CD8-positive, alpha-beta memory T cell (primary cell): ENCODE results near the gene C1QTNF9B. TPM values are rescaled to one million over a fixed set of nuclear protein-coding genes. Genes with fewer than 3 reads are reported as not detected.

Experiments used
- CTCF ChIA-PET: fragments of 350-600 bp; sonication (Branson Sonifier 250); formaldehyde crosslinking; loops from one replicate; lab custom pipeline; 2021; ENCODE audit warnings: antibody characterized with exemption; lab: Charles Lee
- POLR2A ChIA-PET: fragments of 350-600 bp; sonication (Branson Sonifier 250); formaldehyde crosslinking; loops from one replicate; lab custom pipeline; 2021; ENCODE audit warnings: antibody characterized with exemption; lab: Charles Lee
- DNase-seq, 5 donors: peaks; one replicate each; pipeline versions ENCODE4 v3.0.0 to v3.0.0-alpha.2; 2020 to 2022; ENCODE audit warnings: mixed read lengths in 1 of 5
- H3K27ac ChIP-seq: one replicate; pipeline ENCODE4 v1.7.0; 2013; ENCODE audit warnings: low read depth, mild to moderate bottlenecking, low read length, moderate library complexity
- H3K27me3 ChIP-seq: 2 replicates; pipeline ENCODE4 v1.7.0; 2013; ENCODE audit warnings: low read length, mild to moderate bottlenecking; ENCODE audit not compliant: insufficient read depth, poor library complexity, severe bottlenecking
- H3K36me3 ChIP-seq: 2 replicates; pipeline ENCODE4 v1.7.0; 2013; ENCODE audit warnings: mild to moderate bottlenecking, low read length, moderate library complexity; ENCODE audit not compliant: insufficient read depth
- H3K4me1 ChIP-seq: 2 replicates; pipeline ENCODE4 v1.7.0; 2013; ENCODE audit warnings: mild to moderate bottlenecking, low read length, moderate library complexity; ENCODE audit not compliant: insufficient read depth
- H3K4me3 ChIP-seq: 2 replicates; pipeline ENCODE4 v1.7.0; 2013; ENCODE audit warnings: mild to moderate bottlenecking, low read length
- H3K9me3 ChIP-seq: 2 replicates; pipeline ENCODE4 v1.7.0; 2013; ENCODE audit warnings: mild to moderate bottlenecking, low read length
- H3K27ac Mint-ChIP-seq, 8 donors: one replicate each; pipeline ENCODE4 v1.8.0; 2020 to 2021; ENCODE audit warnings: mixed read lengths in 8 of 8, mild to moderate bottlenecking in 6 of 8, inconsistent platforms in 3 of 8, moderate library complexity in 3 of 8
- H3K27me3 Mint-ChIP-seq, 2 donors: one replicate each; pipeline ENCODE4 v1.8.0; 2020 to 2021; ENCODE audit warnings: mixed read lengths in 2 of 2, mild to moderate bottlenecking in 1 of 2, moderate library complexity in 1 of 2
- H3K36me3 Mint-ChIP-seq, 3 donors: one replicate each; pipeline ENCODE4 v1.8.0; 2020 to 2021; ENCODE audit warnings: mixed read lengths in 3 of 3, inconsistent platforms in 1 of 3, mild to moderate bottlenecking in 1 of 3
- H3K4me1 Mint-ChIP-seq, 3 donors: one replicate each; pipeline ENCODE4 v1.8.0; 2020 to 2021; ENCODE audit warnings: mixed read lengths in 3 of 3, inconsistent platforms in 1 of 3, mild to moderate bottlenecking in 1 of 3
- H3K4me3 Mint-ChIP-seq, 7 donors: one replicate each; pipeline ENCODE4 v1.8.0; 2020 to 2021; ENCODE audit warnings: mixed read lengths in 7 of 7, mild to moderate bottlenecking in 6 of 7, moderate library complexity in 4 of 7, inconsistent platforms in 2 of 7
- H3K9me3 Mint-ChIP-seq, 5 donors: one replicate each; pipeline ENCODE4 v1.8.0; 2020 to 2022; ENCODE audit warnings: mixed read lengths in 5 of 5, mild to moderate bottlenecking in 3 of 5, moderate library complexity in 2 of 5, inconsistent platforms in 1 of 5
- polyA plus RNA-seq: library from polyadenylated mRNA; unstranded; fragments of 300-500 nt; fragmentation: Illumina TruSeq; gene quantifications from one replicate; pipeline ENCODE4 v1.2.3, GENCODE V29; 2021
- total RNA-seq, 2 experiments: library from RNA; stranded (reverse); gene quantifications; one replicate each; pipeline ENCODE4 v1.2.3, GENCODE V29; 2021

Gene C1QTNF9B
- total and polyA plus RNA-seq, 3 experiments from 2014 or later: not detected

- H3K4me1 ChIP-seq: no peaks in the 10 kb centered on the region
- DNase-seq: no peak
- Mint-ChIP-seq H3K4me1 (no peaks in the 10 kb centered on the region), H3K36me3 (peaks cover 6 to 46% (median 19%) of the 10 kb centered on the region in 3 donors), H3K4me3 (no peak overlapping the region), H3K27ac (peak overlapping the region in 1 of 8 donors; percentile 32), H3K27me3 (no peaks in the 10 kb centered on the region), H3K9me3 (no peaks in the 10 kb centered on the region)
- no peaks in the 10 kb centered on the region for H3K27me3 ChIP-seq
- CTCF ChIA-PET: no interaction called here
- H3K36me3 ChIP-seq: peaks cover 6% of the 10 kb centered on the region
- no peak overlapping the region for H3K27ac ChIP-seq
- H3K9me3 ChIP-seq: no peaks in the 10 kb centered on the region
- no peak overlapping the region for H3K4me3 ChIP-seq
- POLR2A ChIA-PET: no interaction called here
Observed at GRCh38 chr13:23876265-23876664, 21.0 kb downstream of the C1QTNF9B start.

- Histone ChIP-seq H3K27ac (no peak overlapping the region), H3K4me1 (no peaks in the 10 kb centered on the region), H3K27me3 (no peaks in the 10 kb centered on the region), H3K4me3 (no peak overlapping the region), H3K9me3 (no peaks in the 10 kb centered on the region), H3K36me3 (no peaks in the 10 kb centered on the region)
- DNase-seq: peak in 1 of 5 donors; percentile 21
- no peaks in the 10 kb centered on the region for H3K4me1 Mint-ChIP-seq
- H3K27ac Mint-ChIP-seq: no peak overlapping the region
- no peaks in the 10 kb centered on the region for H3K27me3 Mint-ChIP-seq
- H3K36me3 Mint-ChIP-seq: peaks cover 0 to 27% (median 9%) of the 10 kb centered on the region in 3 donors
- ChIA-PET CTCF (no interaction called here), POLR2A (no interaction called here)
- no peak overlapping the region for H3K4me3 Mint-ChIP-seq
- no peaks in the 10 kb centered on the region for H3K9me3 Mint-ChIP-seq
Observed at GRCh38 chr13:23871616-23872220, 25.6 kb downstream of the C1QTNF9B start.

GRCh38 chr13:23870356-23871140 lies 26.8 kb downstream of the C1QTNF9B start:
- H3K4me1 Mint-ChIP-seq: no peaks in the 10 kb centered on the region
- H3K4me3 Mint-ChIP-seq: no peak overlapping the region
- H3K27me3 ChIP-seq: no peaks in the 10 kb centered on the region
- H3K4me3 ChIP-seq: no peak overlapping the region
- no peaks in the 10 kb centered on the region for H3K9me3 ChIP-seq
- CTCF ChIA-PET: no interaction called here
- no peaks in the 10 kb centered on the region for H3K36me3 ChIP-seq
- DNase-seq: no peak
- no peaks in the 10 kb centered on the region for H3K27me3 Mint-ChIP-seq
- POLR2A ChIA-PET: no interaction called here
- H3K4me1 ChIP-seq: no peaks in the 10 kb centered on the region
- peaks cover 6 to 24% (median 6%) of the 10 kb centered on the region in 3 donors for H3K36me3 Mint-ChIP-seq
- H3K27ac Mint-ChIP-seq: no peak overlapping the region
- H3K9me3 Mint-ChIP-seq: no peaks in the 10 kb centered on the region
- H3K27ac ChIP-seq: no peak overlapping the region

GRCh38 chr13:23868521-23868920 lies 28.8 kb downstream of the C1QTNF9B start:
- Mint-ChIP-seq H3K27me3 (no peaks in the 10 kb centered on the region), H3K4me3 (no peak overlapping the region), H3K4me1 (no peaks in the 10 kb centered on the region), H3K9me3 (no peaks in the 10 kb centered on the region), H3K27ac (no peak overlapping the region), H3K36me3 (peaks cover 6 to 23% (median 6%) of the 10 kb centered on the region in 3 donors)
- Histone ChIP-seq H3K4me3 (no peak overlapping the region), H3K9me3 (no peaks in the 10 kb centered on the region), H3K4me1 (no peaks in the 10 kb centered on the region), H3K27ac (no peak overlapping the region), H3K36me3 (no peaks in the 10 kb centered on the region), H3K27me3 (no peaks in the 10 kb centered on the region)
- ChIA-PET POLR2A (no interaction called here), CTCF (interaction anchor here (1.4 kb wide), 1 partner anchor 402 kb away, joined by 5 read pairs; no protein-coding TSS in a partner anchor)
- DNase-seq: no peak

- Histone ChIP-seq H3K36me3 (no peaks in the 10 kb centered on the region), H3K27ac (no peak overlapping the region), H3K9me3 (no peaks in the 10 kb centered on the region), H3K4me1 (no peaks in the 10 kb centered on the region), H3K4me3 (no peak overlapping the region), H3K27me3 (no peaks in the 10 kb centered on the region)
- no peak overlapping the region for H3K4me3 Mint-ChIP-seq
- peaks cover 5 to 16% (median 6%) of the 10 kb centered on the region in 3 donors for H3K36me3 Mint-ChIP-seq
- CTCF ChIA-PET: no interaction called here
- POLR2A ChIA-PET: no interaction called here
- H3K9me3 Mint-ChIP-seq: no peaks in the 10 kb centered on the region
- no peaks in the 10 kb centered on the region for H3K4me1 Mint-ChIP-seq
- H3K27me3 Mint-ChIP-seq: no peaks in the 10 kb centered on the region
- no peak overlapping the region for H3K27ac Mint-ChIP-seq
- no peak for DNase-seq
Observed at GRCh38 chr13:23867027-23867491, 30.2 kb downstream of the C1QTNF9B start.

GRCh38 chr13:23866420-23867026 lies 30.8 kb downstream of the C1QTNF9B start:
- Mint-ChIP-seq H3K4me3 (no peak overlapping the region), H3K36me3 (peaks cover 6 to 21% (median 7%) of the 10 kb centered on the region in 3 donors), H3K4me1 (no peaks in the 10 kb centered on the region), H3K9me3 (no peaks in the 10 kb centered on the region), H3K27ac (no peak overlapping the region), H3K27me3 (no peaks in the 10 kb centered on the region)
- POLR2A ChIA-PET: no interaction called here
- Histone ChIP-seq H3K27ac (no peak overlapping the region), H3K36me3 (no peaks in the 10 kb centered on the region), H3K4me3 (no peak overlapping the region), H3K27me3 (no peaks in the 10 kb centered on the region), H3K4me1 (no peaks in the 10 kb centered on the region), H3K9me3 (no peaks in the 10 kb centered on the region)
- CTCF ChIA-PET: no interaction called here
- no peak for DNase-seq

- H3K9me3 Mint-ChIP-seq: no peaks in the 10 kb centered on the region
- Histone ChIP-seq H3K36me3 (no peaks in the 10 kb centered on the region), H3K27ac (no peak overlapping the region), H3K27me3 (no peaks in the 10 kb centered on the region), H3K4me1 (no peaks in the 10 kb centered on the region), H3K4me3 (no peak overlapping the region), H3K9me3 (no peaks in the 10 kb centered on the region)
- peaks cover 6 to 26% (median 8%) of the 10 kb centered on the region in 3 donors for H3K36me3 Mint-ChIP-seq
- no peak for DNase-seq
- H3K4me3 Mint-ChIP-seq: no peak overlapping the region
- H3K27ac Mint-ChIP-seq: no peak overlapping the region
- ChIA-PET CTCF (no interaction called here), POLR2A (no interaction called here)
- no peaks in the 10 kb centered on the region for H3K4me1 Mint-ChIP-seq
- H3K27me3 Mint-ChIP-seq: no peaks in the 10 kb centered on the region
Observed at GRCh38 chr13:23865906-23866305, 31.4 kb downstream of the C1QTNF9B start.

- Histone ChIP-seq H3K9me3 (no peaks in the 10 kb centered on the region), H3K4me1 (no peaks in the 10 kb centered on the region), H3K27me3 (no peaks in the 10 kb centered on the region), H3K36me3 (no peaks in the 10 kb centered on the region), H3K27ac (no peak overlapping the region), H3K4me3 (no peak overlapping the region)
- Mint-ChIP-seq H3K36me3 (peaks cover 6 to 35% (median 15%) of the 10 kb centered on the region in 3 donors), H3K9me3 (no peaks in the 10 kb centered on the region), H3K27me3 (no peaks in the 10 kb centered on the region), H3K4me3 (no peak overlapping the region), H3K4me1 (no peaks in the 10 kb centered on the region), H3K27ac (no peak overlapping the region)
- ChIA-PET CTCF (no interaction called here), POLR2A (no interaction called here)
- DNase-seq: no peak
Observed at GRCh38 chr13:23865026-23865425, 32.3 kb downstream of the C1QTNF9B start.
